ENCODE data around the gene PJA2.

DNA sequence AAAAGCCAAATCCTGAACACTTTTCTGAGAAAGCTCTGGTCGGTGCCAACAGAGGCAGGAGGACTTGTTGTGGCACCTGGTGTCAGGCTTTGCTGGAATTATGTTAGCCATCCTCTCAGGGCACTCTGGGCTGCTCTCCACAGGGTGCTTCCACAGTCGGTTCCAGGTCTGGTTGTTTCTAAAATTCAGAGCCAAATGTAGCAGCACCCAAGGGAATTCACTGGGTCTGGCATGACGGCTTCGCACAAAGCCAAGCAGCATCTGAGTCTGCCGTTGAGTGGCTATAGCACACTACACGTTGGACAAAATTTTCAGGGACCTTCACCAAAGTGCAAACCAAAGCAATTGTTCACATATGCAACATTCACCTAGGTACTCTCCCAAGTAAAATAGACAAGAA, 110.2 kb downstream of the PJA2 start:
- TF ChIP-seq CTCF (IDR thresholded peaks at IDR 0.05) (no peak), POLR2AphosphoS5 (IDR thresholded peaks at IDR 0.05) (no peak)

All from gastroesophageal sphincter (tissue), 3 donors.